HepG2 (cell line): ENCODE data around the gene CHID1.

Experiments used
- EZH2 ChIP-seq: conservative IDR thresholded peaks from 2 replicates; pipeline ENCODE4 v1.6.1; 2012; ENCODE audit warnings: mild to moderate bottlenecking, low read depth, low read length, moderate library complexity
- NAIF1 ChIP-seq: sonication (generic); formaldehyde crosslinking; IDR thresholded peaks from 2 replicates; pipeline ENCODE4 v1.5.0; 2020; ENCODE audit warnings: mild to moderate bottlenecking, missing genetic modification reagents, borderline replicate concordance
- PRPF4 ChIP-seq: fragments of 200-400 bp; formaldehyde crosslinking; IDR thresholded peaks from 2 replicates; pipeline ENCODE4 v1.6.1; 2016; ENCODE audit warnings: low read length, low read depth; ENCODE audit not compliant: poor library complexity, severe bottlenecking

DNA sequence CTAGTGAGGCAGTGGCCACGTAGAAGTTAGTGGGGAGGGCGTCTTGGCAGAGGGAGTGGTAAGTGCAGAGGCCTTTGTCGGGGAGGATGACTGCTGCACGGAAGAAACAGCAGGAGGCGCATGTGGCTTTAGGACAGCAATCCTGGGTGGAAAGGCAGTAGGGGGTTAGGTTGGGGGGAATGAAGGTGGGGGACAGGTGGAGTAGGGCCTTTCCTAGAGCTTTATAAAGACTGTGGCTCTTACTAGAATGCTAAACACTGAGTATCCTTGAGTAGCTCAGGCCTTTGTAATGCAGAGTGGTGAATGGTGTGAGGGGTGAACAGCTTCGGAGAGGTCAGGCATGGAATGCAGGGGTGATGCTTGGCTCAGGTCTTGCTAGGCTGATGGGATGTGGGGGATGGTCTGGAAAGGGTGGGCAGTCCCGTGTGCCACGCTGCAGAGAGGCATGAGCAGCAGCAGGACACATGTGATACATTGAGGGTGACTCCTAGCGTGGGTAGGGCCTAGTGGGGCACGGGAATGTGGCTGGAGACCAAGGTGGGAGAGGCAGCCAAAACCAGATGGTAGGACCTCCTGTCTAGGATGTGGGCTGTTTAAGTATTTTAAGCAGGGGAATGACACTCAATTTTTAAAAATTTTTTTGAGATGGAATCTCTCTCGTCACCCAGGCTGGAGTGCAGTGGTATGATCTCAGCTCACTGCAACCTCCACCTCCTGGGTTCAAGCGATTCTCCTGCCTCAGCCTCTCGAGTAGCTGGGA lies 34.3 kb upstream of the CHID1 start:
- TF ChIP-seq EZH2 = no peak
- no peak for TF ChIP-seq PRPF4
- no peak for TF ChIP-seq NAIF1 (CRISPR knock-in tag)
